PFSK-1 (cell line): ENCODE results near the gene RDH14.

Experiments used
- FOXP2 ChIP-seq: optimal IDR thresholded peaks from 2 replicates; pipeline ENCODE3; 2011; ENCODE audit warnings: borderline replicate concordance, control low read depth, inconsistent platforms; ENCODE audit not compliant: insufficient read depth; ENCODE audit errors: extremely low read length, extremely low read depth
- POLR2AphosphoS5 ChIP-seq: IDR thresholded peaks from 2 replicates; pipeline ENCODE4 v1.6.1; 2012; ENCODE audit warnings: low read depth, mild to moderate bottlenecking, control low read depth, low read length, moderate library complexity
- REST ChIP-seq, 2 experiments: IDR thresholded peaks; 2 replicates each; pipeline versions ENCODE4 v1.6.1 to v1.8.0; 2011 to 2012; ENCODE audit warnings: low read depth in 2 of 2, low read length in 2 of 2, control low read depth in 1 of 2, inconsistent platforms in 1 of 2, mild to moderate bottlenecking in 1 of 2, moderate library complexity in 1 of 2; ENCODE audit not compliant: insufficient read depth in 1 of 2
- SIN3A ChIP-seq: IDR thresholded peaks from 2 replicates; pipeline ENCODE4 v1.6.1; 2012; ENCODE audit warnings: mild to moderate bottlenecking, low read length, moderate library complexity, borderline replicate concordance; ENCODE audit not compliant: insufficient read depth
- TAF1 ChIP-seq: IDR thresholded peaks from 2 replicates; pipeline ENCODE4 v1.6.1; 2012; ENCODE audit warnings: low read length, control low read depth, borderline replicate concordance; ENCODE audit not compliant: insufficient read depth

RDH14 gene

DNA sequence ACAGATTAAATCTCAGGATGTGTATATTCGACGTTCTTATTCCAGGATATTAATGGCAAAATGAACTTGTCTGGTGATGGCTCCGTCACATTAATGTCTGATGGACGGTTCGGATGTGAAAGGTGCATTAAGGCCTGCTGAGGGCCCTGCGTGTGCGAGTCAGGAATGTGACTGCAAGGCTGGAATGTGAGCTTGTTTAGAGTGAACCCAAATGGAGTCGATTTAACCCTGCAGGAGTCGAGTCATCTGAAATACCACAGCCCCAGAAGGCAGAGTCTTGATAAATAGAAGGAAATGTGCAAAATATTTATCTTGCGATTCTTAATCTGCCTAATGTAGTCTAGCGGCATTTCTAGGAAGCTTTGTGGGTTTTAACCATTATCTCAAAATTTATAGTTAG is 44.3 kb downstream of the RDH14 start:
- TF ChIP-seq FOXP2 = no peak
- TF ChIP-seq POLR2AphosphoS5 = no peak
- TF ChIP-seq SIN3A = no peak
- no peak for TF ChIP-seq TAF1
- no peak for TF ChIP-seq REST (IDR thresholded peaks at IDR 0.05; ENCODE audit: insufficient read depth in 1 of 2, low read depth in 2 of 2, low read length in 2 of 2)

DNA sequence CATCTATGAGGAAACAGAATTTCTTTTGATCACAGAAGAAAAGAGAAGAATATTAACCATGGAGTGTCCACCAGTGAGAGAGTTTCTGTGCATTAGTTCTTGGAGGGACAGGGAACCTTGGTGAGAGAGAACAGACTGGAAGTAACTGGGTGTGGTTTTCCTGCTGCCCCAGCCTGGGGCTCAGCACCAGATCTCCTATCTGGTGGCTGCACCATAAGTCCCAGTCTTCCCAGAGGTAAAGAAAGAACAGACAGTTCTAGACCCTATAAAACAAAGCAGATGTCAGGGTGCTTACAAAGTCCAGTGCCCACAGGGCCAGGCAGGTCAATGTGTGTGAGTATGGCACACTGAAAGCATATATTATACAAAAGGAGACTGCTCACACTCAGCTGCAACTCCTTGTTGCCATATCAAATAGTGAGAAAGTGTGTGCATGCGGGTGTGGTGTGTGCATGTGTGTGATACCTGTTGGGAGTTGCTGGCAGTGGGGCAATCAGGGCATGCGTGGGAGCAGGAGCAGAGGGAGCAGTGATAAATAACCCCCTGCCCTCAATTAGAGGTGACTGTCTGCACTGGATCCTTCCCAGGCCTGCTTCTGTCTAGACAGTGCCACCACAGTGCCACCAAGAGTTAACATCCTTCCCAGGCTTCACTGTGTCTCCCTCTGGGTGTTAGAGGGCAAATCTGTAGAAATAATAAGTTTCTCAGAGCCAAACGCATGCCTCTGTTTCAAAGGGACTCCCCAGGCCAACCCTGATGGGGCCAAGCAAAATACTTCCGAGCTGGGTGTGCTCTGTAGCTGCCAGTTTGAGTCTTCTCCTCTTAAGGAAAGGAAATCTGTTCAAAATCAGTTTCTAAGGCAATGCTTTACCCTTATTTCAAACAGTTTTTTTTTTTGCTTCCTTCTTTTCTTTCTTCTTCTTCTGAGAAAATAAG is 45.7 kb downstream of the RDH14 start:
- TF ChIP-seq FOXP2 (no peak), TAF1 (no peak), SIN3A (no peak), POLR2AphosphoS5 (no peak), REST (IDR thresholded peaks at IDR 0.05; ENCODE audit: insufficient read depth in 1 of 2, low read depth in 2 of 2, low read length in 2 of 2) (no peak)

GRCh38 chr2:18510775-18511174 is 49.7 kb downstream of the RDH14 start:
- TF ChIP-seq SIN3A = no peak
- no peak for TF ChIP-seq REST (IDR thresholded peaks at IDR 0.05; ENCODE audit: insufficient read depth in 1 of 2, low read depth in 2 of 2, low read length in 2 of 2)
- no peak for TF ChIP-seq POLR2AphosphoS5
- no peak for TF ChIP-seq TAF1
- TF ChIP-seq FOXP2 = no peak

DNA sequence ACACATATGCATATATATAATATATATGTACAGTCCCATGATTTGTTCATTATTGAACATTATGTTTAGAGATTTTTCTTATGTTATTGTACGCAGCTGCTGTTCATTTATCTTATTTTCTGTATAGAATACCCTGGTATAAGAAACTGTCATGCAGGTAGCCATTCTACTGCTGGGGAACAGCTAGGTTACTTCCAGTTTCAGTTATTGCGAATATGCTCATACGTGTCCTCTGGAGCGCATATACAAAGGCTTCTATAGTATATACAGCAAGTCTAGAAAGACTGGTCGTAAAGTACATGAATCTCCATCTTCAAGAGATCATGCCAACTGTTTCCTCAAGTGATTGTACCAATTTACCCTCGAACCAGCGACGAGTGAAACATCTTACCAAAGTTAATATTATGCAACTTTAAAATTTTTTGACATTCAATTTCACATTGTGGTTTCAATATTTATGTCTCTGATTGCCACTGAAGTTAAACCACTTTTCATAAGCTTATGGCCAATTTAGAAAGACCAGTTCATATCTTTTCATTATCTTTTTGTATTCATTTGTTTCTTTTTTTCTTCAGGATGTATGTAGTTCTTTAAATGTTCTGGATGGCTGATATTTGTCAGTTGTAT is 53.5 kb downstream of the RDH14 start:
- no peak for TF ChIP-seq POLR2AphosphoS5
- no peak for TF ChIP-seq SIN3A

DNA sequence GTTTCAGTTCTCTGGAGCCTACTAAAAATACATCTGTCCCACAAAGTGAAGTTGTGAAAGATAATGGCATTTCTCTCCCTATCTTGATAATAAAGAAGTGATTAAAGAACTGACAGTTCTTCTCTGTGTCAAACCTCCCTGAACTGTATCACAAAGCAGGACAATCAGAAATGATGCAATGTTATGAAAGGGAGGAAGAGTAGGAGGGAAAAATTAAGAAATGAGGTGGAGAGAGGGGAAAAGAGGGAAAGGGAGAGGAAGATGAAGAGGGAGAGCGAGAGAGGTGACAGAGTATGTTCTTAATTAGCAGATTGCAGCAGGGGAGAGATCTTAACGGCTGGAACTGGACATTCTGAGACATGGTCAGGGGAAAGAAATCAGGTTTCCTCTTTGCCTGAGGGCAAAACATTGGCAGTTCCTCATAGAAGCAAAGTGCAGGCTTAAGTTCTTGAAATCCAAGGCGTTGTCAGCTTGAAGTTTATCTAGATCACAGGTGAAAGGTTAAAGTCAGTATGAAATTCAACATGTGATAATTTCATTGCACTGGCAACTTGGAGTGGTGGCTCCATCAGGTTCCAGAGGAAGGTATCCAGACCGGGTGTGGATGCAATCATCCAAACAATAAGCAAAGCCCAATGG is 54.6 kb downstream of the RDH14 start:
- TF ChIP-seq TAF1 = no peak
- no peak for TF ChIP-seq SIN3A
- no peak for TF ChIP-seq REST (IDR thresholded peaks at IDR 0.05; ENCODE audit: insufficient read depth in 1 of 2, low read depth in 2 of 2, low read length in 2 of 2)
- no peak for TF ChIP-seq FOXP2
- TF ChIP-seq POLR2AphosphoS5 = no peak
